H9 (cell line): ENCODE measurements around the gene HOXD11. TPM values are rescaled to one million over a fixed set of nuclear protein-coding genes. Genes with fewer than 3 reads are reported as not detected.

Experiments used
- DNase-seq: peaks from one replicate; pipeline ENCODE4 v3.0.0-alpha.2; 2017
- H2AFZ ChIP-seq: one replicate; pipeline ENCODE4 v1.6.1; 2013; ENCODE audit warnings: mild to moderate bottlenecking, low read length, control low read depth, moderate library complexity
- H2AK5ac ChIP-seq: 2 replicates; pipeline ENCODE4 v1.6.1; 2013; ENCODE audit warnings: low read length, control low read depth, mixed read lengths; ENCODE audit not compliant: insufficient read length
- H2BK120ac ChIP-seq: one replicate; pipeline ENCODE4 v1.6.1; 2013; ENCODE audit warnings: low read depth, mild to moderate bottlenecking, low read length, control low read depth, inconsistent platforms; ENCODE audit not compliant: poor library complexity, severe bottlenecking
- H2BK12ac ChIP-seq: 2 replicates; pipeline ENCODE4 v1.6.1; 2013; ENCODE audit warnings: low read length, control low read depth, mixed read lengths, low read depth; ENCODE audit not compliant: insufficient read length
- H2BK15ac ChIP-seq: 2 replicates; pipeline ENCODE4 v1.6.1; 2013; ENCODE audit warnings: low read depth, low read length, control low read depth
- H2BK20ac ChIP-seq: one replicate; pipeline ENCODE4 v1.6.1; 2013; ENCODE audit warnings: low read depth, mild to moderate bottlenecking, low read length, control low read depth, inconsistent platforms; ENCODE audit not compliant: poor library complexity, severe bottlenecking
- H2BK5ac ChIP-seq: 2 replicates; pipeline ENCODE4 v1.6.1; 2013; ENCODE audit warnings: low read length, control low read depth, mixed read lengths; ENCODE audit not compliant: insufficient read length
- H3K14ac ChIP-seq: 2 replicates; pipeline ENCODE4 v1.6.1; 2013; ENCODE audit warnings: low read length, control low read depth; ENCODE audit not compliant: insufficient read depth
- H3K18ac ChIP-seq: 2 replicates; pipeline ENCODE4 v1.6.1; 2013; ENCODE audit warnings: low read depth, mild to moderate bottlenecking, mixed read lengths, low read length, control low read depth; ENCODE audit not compliant: insufficient read length
- H3K23ac ChIP-seq: 2 replicates; pipeline ENCODE4 v1.6.1; 2013; ENCODE audit warnings: low read length, control low read depth, mixed read lengths, low read depth; ENCODE audit not compliant: insufficient read length
- H3K23me2 ChIP-seq: 2 replicates; pipeline ENCODE4 v1.6.1; 2013; ENCODE audit warnings: low read depth, mild to moderate bottlenecking, mixed read lengths, low read length, control low read depth; ENCODE audit not compliant: insufficient read length, poor library complexity, severe bottlenecking
- H3K27ac ChIP-seq: 2 replicates; pipeline ENCODE4 v1.5.1; 2013; ENCODE audit warnings: low read length, control low read depth, mixed read lengths, low read depth; ENCODE audit not compliant: insufficient read length
- H3K27me3 ChIP-seq: 2 replicates; pipeline ENCODE4 v1.6.1; 2013; ENCODE audit warnings: low read length, control low read depth, inconsistent platforms; ENCODE audit not compliant: insufficient read depth
- H3K4ac ChIP-seq: 2 replicates; pipeline ENCODE4 v1.6.1; 2013; ENCODE audit warnings: low read depth, mild to moderate bottlenecking, control low read depth, inconsistent platforms, low read length, moderate library complexity
- H3K4me1 ChIP-seq: 2 replicates; pipeline ENCODE4 v1.6.1; 2013; ENCODE audit warnings: low read length, control low read depth, inconsistent platforms; ENCODE audit not compliant: insufficient read depth
- H3K4me2 ChIP-seq: 2 replicates; pipeline ENCODE4 v1.6.1; 2013; ENCODE audit warnings: low read length, control low read depth, mixed read lengths; ENCODE audit not compliant: insufficient read length, insufficient read depth
- H3K56ac ChIP-seq: 2 replicates; pipeline ENCODE4 v1.6.1; 2013; ENCODE audit warnings: low read depth, mild to moderate bottlenecking, mixed read lengths, low read length, control low read depth; ENCODE audit not compliant: insufficient read length
- H3K79me1 ChIP-seq: 2 replicates; pipeline ENCODE4 v1.6.1; 2013; ENCODE audit warnings: low read depth, mild to moderate bottlenecking, moderate library complexity, low read length, control low read depth, inconsistent platforms; ENCODE audit not compliant: insufficient read depth, poor library complexity, severe bottlenecking
- H3K79me2 ChIP-seq: 2 replicates; pipeline ENCODE4 v1.6.1; 2013; ENCODE audit warnings: low read length, control low read depth, inconsistent platforms; ENCODE audit not compliant: insufficient read depth
- H3K9ac ChIP-seq: 2 replicates; pipeline ENCODE4 v1.6.1; 2013; ENCODE audit warnings: low read length, control low read depth, mixed read lengths; ENCODE audit not compliant: insufficient read length; ENCODE audit errors: extremely low read depth
- H3K9me3 ChIP-seq: one replicate; pipeline ENCODE4 v1.6.1; 2013; ENCODE audit warnings: low read depth, low read length, inconsistent platforms; ENCODE audit not compliant: control insufficient read depth
- H3T11ph ChIP-seq: one replicate; pipeline ENCODE4 v1.6.1; 2013; ENCODE audit warnings: mild to moderate bottlenecking, low read length, control low read depth, inconsistent platforms
- H4K20me1 ChIP-seq: one replicate; pipeline ENCODE4 v1.6.1; 2013; ENCODE audit not compliant: control insufficient read depth, insufficient read length, insufficient read depth
- H4K5ac ChIP-seq: 2 replicates; pipeline ENCODE4 v1.6.1; 2013; ENCODE audit warnings: low read depth, mild to moderate bottlenecking, mixed read lengths, low read length, control low read depth; ENCODE audit not compliant: insufficient read length
- H4K8ac ChIP-seq: replicated peaks from 2 replicates; pipeline ENCODE4 v1.6.1; 2013; ENCODE audit warnings: low read length, control low read depth, mixed read lengths, low read depth; ENCODE audit not compliant: insufficient read length
- H4K91ac ChIP-seq: 2 replicates; pipeline ENCODE4 v1.6.1; 2013; ENCODE audit warnings: low read depth, mild to moderate bottlenecking, moderate library complexity, mixed read lengths, low read length, control low read depth; ENCODE audit not compliant: insufficient read length
- H3K27ac Mint-ChIP-seq, 3 experiments: 2 replicates in 2 of 3; 3 replicates in 1 of 3; pipeline ENCODE4 v1.8.0; 2020 to 2021; ENCODE audit warnings: mixed read lengths in 3 of 3, mild to moderate bottlenecking in 1 of 3, moderate library complexity in 1 of 3
- H3K27me3 Mint-ChIP-seq: 2 replicates; pipeline ENCODE4 v1.8.0; 2021; ENCODE audit warnings: low read depth, mild to moderate bottlenecking, moderate library complexity, mixed read lengths
- H3K36me3 Mint-ChIP-seq, 3 experiments: 2 replicates in 2 of 3; 3 replicates in 1 of 3; pipeline ENCODE4 v1.8.0; 2020 to 2021; ENCODE audit warnings: low read depth in 3 of 3, mixed read lengths in 3 of 3; ENCODE audit not compliant: insufficient read depth in 1 of 3
- H3K4me1 Mint-ChIP-seq, 2 experiments: 2 replicates each; pipeline ENCODE4 v1.8.0; 2020; ENCODE audit warnings: mixed read lengths in 2 of 2
- H3K4me3 Mint-ChIP-seq, 2 experiments: 2 replicates in 1 of 2; 3 replicates in 1 of 2; pipeline ENCODE4 v1.8.0; 2020 to 2021; ENCODE audit warnings: mild to moderate bottlenecking in 2 of 2, mixed read lengths in 2 of 2, moderate library complexity in 1 of 2
- H3K9me3 Mint-ChIP-seq, 2 experiments: 2 replicates in 1 of 2; 3 replicates in 1 of 2; pipeline ENCODE4 v1.8.0; 2020; ENCODE audit warnings: mild to moderate bottlenecking in 2 of 2, mixed read lengths in 2 of 2, moderate library complexity in 1 of 2
- CTCF ChIP-seq: fragments of 200-600 bp; sonication (generic); conservative IDR thresholded peaks from 3 replicates; pipeline ENCODE4 v1.8.0; 2021; ENCODE audit warnings: antibody characterized with exemption, mild to moderate bottlenecking
- WGBS: extraction: QIAGEN DNeasy Blood & Tissue Kit; methylation state at CpG from one replicate; pipeline ENCODE4 v1.1.7; 2013; ENCODE audit warnings: missing lambda C conversion rate, low lambda C conversion rate, mixed read lengths; ENCODE audit not compliant: insufficient read length; ENCODE audit errors: extremely low coverage; 5-methylcytosine and 5-hydroxymethylcytosine counted together
- total RNA-seq: library from RNA; stranded (reverse); gene quantifications from 2 replicates; pipeline ENCODE4 v1.2.1, GENCODE V29; 2021

HOXD11 gene
- total RNA-seq, 1 experiment from 2014 or later: not detected

GRCh38 chr2:176096986-176097819, 9.9 kb upstream of the HOXD11 start:
- H3K18ac ChIP-seq: no peak overlapping the region
- H3K14ac ChIP-seq: no peak overlapping the region
- no peaks in the 10 kb centered on the region for H3K9me3 ChIP-seq
- H2BK15ac ChIP-seq: no peak overlapping the region
- H4K20me1 ChIP-seq: no peaks in the 10 kb centered on the region
- no peak overlapping the region for H3T11ph ChIP-seq
- peak overlapping the region; percentile 36 to 76 for H3K4me3 Mint-ChIP-seq
- H4K91ac ChIP-seq: no peak overlapping the region
- H3K9me3 Mint-ChIP-seq: peaks cover 2 to 29% of the 10 kb centered on the region in 2 experiments
- no peak overlapping the region for H3K56ac ChIP-seq
- H2AK5ac ChIP-seq: no peak overlapping the region
- H3K27ac Mint-ChIP-seq: peak overlapping the region in 1 of 3 experiments; percentile 93; a peak in 2 of 7 replicates
- no peak overlapping the region for H2BK120ac ChIP-seq
- peak overlapping the region; percentile 63 for H3K4me2 ChIP-seq
- H3K27me3 Mint-ChIP-seq: peaks cover 97% of the 10 kb centered on the region
- no peak overlapping the region for H3K9ac ChIP-seq
- no peak overlapping the region for H3K27ac ChIP-seq
- H3K23me2 ChIP-seq: peaks cover 5% of the 10 kb centered on the region
- H2BK5ac ChIP-seq: no peak overlapping the region
- H3K4me1 Mint-ChIP-seq: peaks cover 24 to 37% of the 10 kb centered on the region in 2 experiments
- TF ChIP-seq CTCF: peak; percentile 94
- peaks cover 3% of the 10 kb centered on the region; the same call in 1 of the 2 replicates for H3K4me1 ChIP-seq
- no peak overlapping the region for H3K4ac ChIP-seq
- H3K27me3 ChIP-seq: peaks cover 83% of the 10 kb centered on the region
- no peak overlapping the region for H2BK12ac ChIP-seq
- no peak overlapping the region for H4K8ac ChIP-seq
- H3K23ac ChIP-seq: no peak overlapping the region
- H3K79me2 ChIP-seq: no peaks in the 10 kb centered on the region
- no peak overlapping the region for H2BK20ac ChIP-seq
- H3K79me1 ChIP-seq: no peaks in the 10 kb centered on the region
- no peak overlapping the region for H2AFZ ChIP-seq
- no peak overlapping the region for H4K5ac ChIP-seq
- DNase-seq: peak; percentile 94
- WGBS: no CpG with 5 or more reads among the region's 45 CpGs
- no peaks in the 10 kb centered on the region; a peak in 1 of 7 replicates for H3K36me3 Mint-ChIP-seq
